Fibroblast of lung (primary cell): Measurements from ENCODE around the gene PRAF2.

ENCODE experiments used
- EZH2 ChIP-seq: IDR thresholded peaks from 2 replicates; pipeline ENCODE4 v1.5.1; 2012; ENCODE audit warnings: low read length, control low read depth, mild to moderate bottlenecking; ENCODE audit errors: missing control alignments
- TF ChIP-seq, protein P1 (sequence below), 2 donors: IDR thresholded peaks in 1 of 2; conservative IDR thresholded peaks in 1 of 2; 1 replicate in 1 of 2; 2 replicates in 1 of 2; pipeline ENCODE4 v1.5.1; 2011 to 2012; ENCODE audit warnings: low read length in 2 of 2, control low read depth in 1 of 2, inconsistent platforms in 1 of 2, low read depth in 1 of 2, mild to moderate bottlenecking in 1 of 2

DNA sequence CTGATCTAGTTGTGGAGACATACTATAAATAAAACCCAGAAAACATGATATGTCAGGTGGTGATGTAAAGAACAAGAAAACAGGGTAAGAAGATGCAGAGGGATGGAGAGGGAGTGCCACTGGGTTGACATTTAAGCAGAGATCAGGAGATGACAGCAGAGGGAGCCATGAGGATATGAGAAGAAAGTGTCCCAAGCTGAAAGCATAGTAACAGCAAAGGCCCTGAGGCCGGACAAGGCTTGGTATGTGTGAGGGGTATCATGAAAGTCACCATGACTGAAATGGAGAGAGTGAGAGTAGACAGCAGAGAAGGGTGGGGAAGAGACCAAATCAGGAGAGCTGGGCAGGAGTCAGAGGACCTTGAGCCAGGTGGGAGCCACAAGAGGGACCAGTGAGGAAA lies 46.3 kb upstream of the PRAF2 start:
- TF ChIP-seq, protein P1, sequence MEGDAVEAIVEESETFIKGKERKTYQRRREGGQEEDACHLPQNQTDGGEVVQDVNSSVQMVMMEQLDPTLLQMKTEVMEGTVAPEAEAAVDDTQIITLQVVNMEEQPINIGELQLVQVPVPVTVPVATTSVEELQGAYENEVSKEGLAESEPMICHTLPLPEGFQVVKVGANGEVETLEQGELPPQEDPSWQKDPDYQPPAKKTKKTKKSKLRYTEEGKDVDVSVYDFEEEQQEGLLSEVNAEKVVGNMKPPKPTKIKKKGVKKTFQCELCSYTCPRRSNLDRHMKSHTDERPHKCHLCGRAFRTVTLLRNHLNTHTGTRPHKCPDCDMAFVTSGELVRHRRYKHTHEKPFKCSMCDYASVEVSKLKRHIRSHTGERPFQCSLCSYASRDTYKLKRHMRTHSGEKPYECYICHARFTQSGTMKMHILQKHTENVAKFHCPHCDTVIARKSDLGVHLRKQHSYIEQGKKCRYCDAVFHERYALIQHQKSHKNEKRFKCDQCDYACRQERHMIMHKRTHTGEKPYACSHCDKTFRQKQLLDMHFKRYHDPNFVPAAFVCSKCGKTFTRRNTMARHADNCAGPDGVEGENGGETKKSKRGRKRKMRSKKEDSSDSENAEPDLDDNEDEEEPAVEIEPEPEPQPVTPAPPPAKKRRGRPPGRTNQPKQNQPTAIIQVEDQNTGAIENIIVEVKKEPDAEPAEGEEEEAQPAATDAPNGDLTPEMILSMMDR (conservative IDR thresholded peaks at IDR 0.05 in 1 of 2, IDR thresholded peaks at IDR 0.05 in 1 of 2; ENCODE audit: low read depth in 1 of 2, low read length in 2 of 2) = no peak
- TF ChIP-seq EZH2 = no peak
